ENCODE measurements around the gene NDUFAF5. TPM values are rescaled to one million over a fixed set of nuclear protein-coding genes. Genes with fewer than 3 reads are reported as not detected.

The NDUFAF5 gene
- total RNA-seq, 1 experiment from 2014 or later, result 31.8 TPM

- POLR2A ChIA-PET, result no interaction called here
- H3K4me3 Mint-ChIP-seq, result no peak overlapping the region
These were observed 7.0 kb downstream of the NDUFAF5 start for GRCh38 chr20:13791540-13792459.

GRCh38 chr20:13793001-13793400, 8.2 kb downstream of the NDUFAF5 start:
- no peaks in the 10 kb centered on the region for H3K27me3 Mint-ChIP-seq (ENCODE audit: low read depth)
- ChIA-PET POLR2A (no interaction called here), CTCF (interaction anchor here (0.9 kb wide), 1 partner anchor 22 kb away, joined by 3 read pairs; no protein-coding TSS in a partner anchor)
- H3K9me3 Mint-ChIP-seq, result no peaks in the 10 kb centered on the region
- ATAC-seq (no peak), DNase-seq (ENCODE audit: low spot score) (no peak)
- no peak overlapping the region for H3K27ac Mint-ChIP-seq
- H3K4me3 Mint-ChIP-seq, result no peak overlapping the region
- H3K36me3 Mint-ChIP-seq, result peaks cover 66% of the 10 kb centered on the region
- TF ChIP-seq FOXK1 (CRISPR knock-in tag; IDR thresholded peaks at IDR 0.05), result no peak
- TF ChIP-seq E2F4 (CRISPR knock-in tag; IDR thresholded peaks at IDR 0.05; ENCODE audit: borderline replicate concordance, low read depth), result no peak
- H3K4me1 Mint-ChIP-seq, result no peaks in the 10 kb centered on the region

More at GRCh38 chr20:13791540-13792459, 7.0 kb downstream of the NDUFAF5 start:
- Mint-ChIP-seq H3K4me1 (peaks cover 4% of the 10 kb centered on the region; the same call in 1 of the 2 replicates), H3K27me3 (ENCODE audit: low read depth) (no peaks in the 10 kb centered on the region), H3K27ac (no peak overlapping the region), H3K9me3 (no peaks in the 10 kb centered on the region), H3K36me3 (peaks cover 66% of the 10 kb centered on the region)
- CTCF ChIA-PET, result no interaction called here
- DNase-seq (ENCODE audit: low spot score), result no peak
- ATAC-seq, result no peak
- TF ChIP-seq ATF2 (CRISPR knock-in tag; IDR thresholded peaks at IDR 0.05; ENCODE audit: borderline replicate concordance, low read depth), result no peak

- ChIA-PET POLR2A (interaction anchor here (0.6 kb wide), 1 partner anchor 81 kb away, joined by 3 read pairs; no protein-coding TSS in a partner anchor), CTCF (no interaction called here)
- no peak overlapping the region for H3K4me3 Mint-ChIP-seq
- peaks cover 68% of the 10 kb centered on the region for H3K36me3 Mint-ChIP-seq
- H3K27me3 Mint-ChIP-seq (ENCODE audit: low read depth), result no peaks in the 10 kb centered on the region
- no peak for TF ChIP-seq NR1H2 (CRISPR knock-in tag; IDR thresholded peaks at IDR 0.05)
- no peak for TF ChIP-seq FOXJ3 (CRISPR knock-in tag; IDR thresholded peaks at IDR 0.05; ENCODE audit: borderline replicate concordance)
- DNase-seq (ENCODE audit: low spot score) (no peak), ATAC-seq (no peak)
- H3K9me3 Mint-ChIP-seq, result no peaks in the 10 kb centered on the region
- H3K4me1 Mint-ChIP-seq, result no peaks in the 10 kb centered on the region
- no peak overlapping the region for H3K27ac Mint-ChIP-seq
These were observed 9.8 kb downstream of the NDUFAF5 start for GRCh38 chr20:13794667-13795066.

- ChIA-PET POLR2A (no interaction called here), CTCF (no interaction called here)
- no peak for ATAC-seq
- Mint-ChIP-seq H3K27ac (no peak overlapping the region), H3K36me3 (peaks cover 70% of the 10 kb centered on the region), H3K4me3 (no peak overlapping the region), H3K27me3 (ENCODE audit: low read depth) (no peaks in the 10 kb centered on the region), H3K9me3 (no peaks in the 10 kb centered on the region), H3K4me1 (no peaks in the 10 kb centered on the region)
- TF ChIP-seq ATF1 (CRISPR knock-in tag; IDR thresholded peaks at IDR 0.05) (no peak), JAZF1 (CRISPR knock-in tag; IDR thresholded peaks at IDR 0.05) (no peak), GTF2I (CRISPR knock-in tag; conservative IDR thresholded peaks at IDR 0.05) (no peak), ZNF281 (CRISPR knock-in tag; IDR thresholded peaks at IDR 0.05) (no peak), KAT7 (CRISPR knock-in tag; IDR thresholded peaks at IDR 0.05; ENCODE audit: borderline replicate concordance) (no peak), ZNF416 (CRISPR knock-in tag; IDR thresholded peaks at IDR 0.05) (no peak), FOXP4 (CRISPR knock-in tag; IDR thresholded peaks at IDR 0.05) (no peak), ATF3 (CRISPR knock-in tag; conservative IDR thresholded peaks at IDR 0.05) (no peak)
- DNase-seq (ENCODE audit: low spot score), result no peak
These were observed 14.2 kb downstream of the NDUFAF5 start for GRCh38 chr20:13799040-13799439.
